SK-N-SH (cell line): ENCODE measurements around the gene YTHDF1. TPM values are rescaled to one million over a fixed set of nuclear protein-coding genes. Genes with fewer than 3 reads are reported as not detected.

ENCODE experiments used
- CTCF ChIA-PET: fragments of 300-600, 350-600 bp; formaldehyde crosslinking; extraction: SDS; loops from one replicate; lab custom pipeline; 2021; lab: Yijun Ruan, JAX
- POLR2A ChIA-PET: fragments of 350-600 bp; sonication (Branson Sonifier 250); formaldehyde crosslinking; extraction: SDS; loops from one replicate; lab custom pipeline; 2020; ENCODE audit warnings: antibody characterized with exemption, inconsistent platforms; lab: Yijun Ruan, JAX
- DNase-seq: peaks from one replicate; pipeline ENCODE4 v3.0.0; 2012
- H2AFZ ChIP-seq: fragments of 200-600 bp; sonication (generic); 2 replicates; pipeline ENCODE4 v1.8.1; 2016; ENCODE audit warnings: antibody characterized with exemption, mild to moderate bottlenecking, low read depth
- H3F3A ChIP-seq: fragments of 200-600 bp; sonication (generic); replicated peaks from 2 replicates; pipeline ENCODE3; 2016; ENCODE audit warnings: antibody characterized with exemption, mild to moderate bottlenecking; ENCODE audit not compliant: insufficient read depth
- H3K27ac ChIP-seq, 2 experiments: fragments of 200-500 bp in 1 of 2; fragments of 200-600 bp in 1 of 2; sonication (Bioruptor generic) in 1 of 2; sonication (generic), shearing (Covaris generic) in 1 of 2; 2 replicates each; pipeline versions ENCODE4 v1.5.1 to v1.6.1; 2014 to 2016; ENCODE audit warnings: low read depth in 2 of 2, inconsistent platforms in 1 of 2, low read length in 1 of 2, mild to moderate bottlenecking in 1 of 2, mixed read lengths in 1 of 2
- H3K27me3 ChIP-seq: fragments of 200-600 bp; sonication (generic), shearing (Covaris generic); 2 replicates; pipeline ENCODE4 v1.6.1; 2016; ENCODE audit warnings: mixed run types; ENCODE audit not compliant: insufficient read depth
- H3K36me3 ChIP-seq, 2 experiments: fragments of 200-500 bp in 1 of 2; fragments of 200-600 bp in 1 of 2; sonication (Bioruptor generic) in 1 of 2; sonication (generic) in 1 of 2; replicated peaks in 1 of 2; 2 replicates each; pipeline versions ENCODE3 to v1.5.1; 2014 to 2016; ENCODE audit warnings: low read length in 1 of 2, mild to moderate bottlenecking in 1 of 2; ENCODE audit not compliant: insufficient read depth in 2 of 2, control insufficient read depth in 1 of 2
- H3K4me1 ChIP-seq, 2 experiments: fragments of 200-500 bp in 1 of 2; fragments of 200-600 bp in 1 of 2; sonication (Bioruptor generic) in 1 of 2; sonication (generic), shearing (Covaris generic) in 1 of 2; 2 replicates each; pipeline versions ENCODE4 v1.5.1 to v1.6.1; 2014 to 2016; ENCODE audit warnings: low read depth in 1 of 2, low read length in 1 of 2, mixed run types in 1 of 2; ENCODE audit not compliant: insufficient read depth in 2 of 2, control insufficient read depth in 1 of 2
- H3K4me2 ChIP-seq: fragments of 200-600 bp; sonication (generic), shearing (Covaris generic); 2 replicates; pipeline ENCODE4 v1.6.1; 2017; ENCODE audit warnings: mixed run types
- H3K4me3 ChIP-seq, 2 experiments: fragments of 200-500 bp in 1 of 2; fragments of 200-600 bp in 1 of 2; sonication (Bioruptor generic) in 1 of 2; sonication (generic), shearing (Covaris generic) in 1 of 2; 2 replicates each; pipeline versions ENCODE4 v1.5.1 to v1.8.1; 2014 to 2016; ENCODE audit warnings: low read depth in 2 of 2, inconsistent platforms in 1 of 2, low read length in 1 of 2, mild to moderate bottlenecking in 1 of 2, mixed read lengths in 1 of 2, moderate library complexity in 1 of 2
- H3K79me2 ChIP-seq: fragments of 200-600 bp; sonication (generic); 2 replicates; pipeline ENCODE4 v1.8.1; 2017; ENCODE audit warnings: mild to moderate bottlenecking; ENCODE audit not compliant: insufficient read depth
- H3K9ac ChIP-seq: fragments of 200-600 bp; sonication (generic); 2 replicates; pipeline ENCODE4 v1.6.1; 2017; ENCODE audit warnings: mixed run types
- H3K9me2 ChIP-seq: fragments of 200-600 bp; sonication (generic); 2 replicates; pipeline ENCODE4 v1.6.1; 2017; ENCODE audit warnings: mixed run types
- H3K9me3 ChIP-seq: fragments of 200-600 bp; sonication (generic); 2 replicates; pipeline ENCODE4 v1.6.1; 2017; ENCODE audit warnings: mixed run types, mild to moderate bottlenecking, moderate library complexity
- H4K20me1 ChIP-seq: fragments of 200-600 bp; sonication (generic); 2 replicates; pipeline ENCODE4 v1.6.1; 2017; ENCODE audit warnings: mild to moderate bottlenecking, mixed run types; ENCODE audit not compliant: insufficient read depth
- CHD2 ChIP-seq: fragments of 150-350 bp; IDR thresholded peaks from 2 replicates; pipeline ENCODE4 v1.6.1; 2018; ENCODE audit warnings: low read length; ENCODE audit not compliant: partially characterized antibody
- ELF1 ChIP-seq: IDR thresholded peaks from 2 replicates; pipeline ENCODE4 v1.4.0; 2012
- FOXJ3 ChIP-seq: sonication (generic); formaldehyde crosslinking; IDR thresholded peaks from 2 replicates; pipeline ENCODE4 v1.5.1; 2020; ENCODE audit warnings: mild to moderate bottlenecking, missing genetic modification reagents
- FOXM1 ChIP-seq: IDR thresholded peaks from 2 replicates; pipeline ENCODE4 v1.4.0; 2012; ENCODE audit warnings: low read depth, mild to moderate bottlenecking
- MEF2A ChIP-seq: IDR thresholded peaks from 2 replicates; pipeline ENCODE4 v1.4.0; 2012; ENCODE audit warnings: low read depth, borderline replicate concordance
- NFIC ChIP-seq: IDR thresholded peaks from 2 replicates; pipeline ENCODE4 v1.4.0; 2012; ENCODE audit warnings: borderline replicate concordance
- NRF1 ChIP-seq: IDR thresholded peaks from 2 replicates; pipeline ENCODE4 v1.6.1; 2012; ENCODE audit warnings: low read depth, mild to moderate bottlenecking, low read length
- RCOR1 ChIP-seq: fragments of 150-350 bp; IDR thresholded peaks from 2 replicates; pipeline ENCODE4 v1.6.1; 2017; ENCODE audit warnings: antibody characterized with exemption, low read length
- TCF12 ChIP-seq: IDR thresholded peaks from 2 replicates; pipeline ENCODE4 v1.4.0; 2012
- YY1 ChIP-seq: IDR thresholded peaks from 2 replicates; pipeline ENCODE4 v1.4.0; 2012; ENCODE audit warnings: low read depth, mild to moderate bottlenecking
- WGBS: methylation state at CpG from one replicate; pipeline ENCODE4 v1.1.6; 2017; ENCODE audit warnings: low lambda C conversion rate; 5-methylcytosine and 5-hydroxymethylcytosine counted together
- polyA plus RNA-seq, 3 experiments: library from polyadenylated mRNA; depleted of rRNA; stranded (reverse); fragments of >200 nt; gene quantifications; 2 replicates each; pipeline ENCODE4 v1.2.3, GENCODE V29; 2012
- small RNA-seq, 7 experiments: library from RNA; depleted of rRNA; stranded (forward); fragments of <200 nt; gene quantifications; one replicate each; pipeline ENCODE3, GENCODE V24; 2012
- TF ChIP-seq, protein P1 (sequence below): IDR thresholded peaks from 2 replicates; pipeline ENCODE4 v1.4.0; 2012; ENCODE audit warnings: low read depth, borderline replicate concordance
- TF ChIP-seq, protein P2 (sequence below): IDR thresholded peaks from 2 replicates; pipeline ENCODE4 v1.4.0; 2012; ENCODE audit warnings: low read depth

Gene YTHDF1
- polyA plus RNA-seq, 1 of the 3 experiments (the other 2 are of a cell fraction), result 17.0 TPM

DNA sequence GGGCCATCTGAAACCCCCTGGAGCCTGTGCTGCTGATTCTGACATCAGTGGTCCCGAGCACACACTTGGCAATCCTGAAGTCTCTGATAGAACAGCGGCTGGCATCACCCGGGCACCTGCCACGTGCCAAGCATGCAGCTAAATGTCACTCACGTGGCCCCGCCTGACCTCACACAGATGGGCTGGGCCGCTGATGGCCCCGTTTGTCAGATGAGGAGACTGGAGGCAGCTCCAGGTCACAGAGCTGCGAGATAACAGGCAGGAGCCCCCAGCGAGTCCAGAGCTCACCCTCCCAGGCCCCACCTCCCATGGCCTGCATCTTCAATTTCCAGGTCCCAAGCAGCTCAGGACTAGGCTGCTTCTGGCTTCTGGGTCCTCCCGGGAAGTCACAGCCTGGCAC is 67.2 kb downstream of the YTHDF1 start:
- Histone ChIP-seq H3K36me3 (no peaks in the 10 kb centered on the region), H3K79me2 (no peaks in the 10 kb centered on the region), H3K4me2 (no peak overlapping the region), H3K27me3 (peaks cover 36% of the 10 kb centered on the region), H3F3A (no peaks in the 10 kb centered on the region), H3K9ac (no peak overlapping the region), H3K27ac (no peak overlapping the region), H3K9me3 (peaks cover 15% of the 10 kb centered on the region), H3K4me3 (no peak overlapping the region), H2AFZ (no peak overlapping the region), H4K20me1 (no peaks in the 10 kb centered on the region), H3K4me1 (no peaks in the 10 kb centered on the region), H3K9me2 (no peaks in the 10 kb centered on the region)
- ChIA-PET CTCF (interaction anchor here (1.4 to 1.6 kb wide), 2 partner anchors 31 to 75 kb away, joined by 3 to 4 read pairs; no protein-coding TSS in a partner anchor), POLR2A (no interaction called here)
- TF ChIP-seq TCF12 (no peak), CHD2 (no peak)
- no peak for DNase-seq
- 40% methylated on average over 1 of the region's 11 CpGs for WGBS

DNA sequence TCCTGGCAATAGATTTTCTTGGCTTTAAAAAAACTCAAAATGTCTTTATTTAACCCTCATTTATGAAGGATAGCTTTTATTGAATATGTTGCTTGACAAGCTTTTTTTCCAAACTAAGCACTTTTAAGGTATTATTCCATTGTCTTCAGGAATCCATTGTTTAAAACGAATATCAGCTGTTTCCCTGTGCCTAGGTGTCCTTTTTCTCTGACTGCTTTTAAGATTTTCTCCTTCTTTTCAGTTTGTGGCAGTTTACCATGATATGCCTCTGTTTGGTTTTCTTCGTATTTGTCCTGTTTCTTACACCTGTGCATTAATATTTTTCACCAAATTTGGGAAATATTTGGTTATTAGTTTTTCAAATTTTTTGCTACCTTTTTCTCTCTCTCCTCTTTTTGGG is 68.4 kb downstream of the YTHDF1 start:
- Histone ChIP-seq H3K9me3 (peaks cover 15% of the 10 kb centered on the region), H2AFZ (no peak overlapping the region), H3K27ac (no peak overlapping the region), H3K79me2 (no peaks in the 10 kb centered on the region), H3K27me3 (peaks cover 24% of the 10 kb centered on the region), H3K9ac (no peak overlapping the region), H3K9me2 (no peaks in the 10 kb centered on the region), H3K36me3 (no peaks in the 10 kb centered on the region), H3F3A (no peaks in the 10 kb centered on the region), H4K20me1 (no peaks in the 10 kb centered on the region), H3K4me1 (no peaks in the 10 kb centered on the region), H3K4me3 (no peak overlapping the region), H3K4me2 (no peak overlapping the region)
- WGBS, result 3% methylated on average over 2 of the region's 2 CpGs
- ChIA-PET CTCF (no interaction called here), POLR2A (no interaction called here)
- TF ChIP-seq MEF2A (no peak), ELF1 (no peak), FOXJ3 (CRISPR knock-in tag) (no peak), NRF1 (no peak), YY1 (no peak), RCOR1 (no peak), FOXM1 (no peak), NFIC (no peak)
- TF ChIP-seq, protein P1, sequence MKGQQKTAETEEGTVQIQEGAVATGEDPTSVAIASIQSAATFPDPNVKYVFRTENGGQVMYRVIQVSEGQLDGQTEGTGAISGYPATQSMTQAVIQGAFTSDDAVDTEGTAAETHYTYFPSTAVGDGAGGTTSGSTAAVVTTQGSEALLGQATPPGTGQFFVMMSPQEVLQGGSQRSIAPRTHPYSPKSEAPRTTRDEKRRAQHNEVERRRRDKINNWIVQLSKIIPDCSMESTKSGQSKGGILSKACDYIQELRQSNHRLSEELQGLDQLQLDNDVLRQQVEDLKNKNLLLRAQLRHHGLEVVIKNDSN, result no peak
- TF ChIP-seq, protein P2, sequence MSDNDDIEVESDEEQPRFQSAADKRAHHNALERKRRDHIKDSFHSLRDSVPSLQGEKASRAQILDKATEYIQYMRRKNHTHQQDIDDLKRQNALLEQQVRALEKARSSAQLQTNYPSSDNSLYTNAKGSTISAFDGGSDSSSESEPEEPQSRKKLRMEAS, result no peak
- no peak for DNase-seq

Small RNAs within 50 kb of the gene (small RNA-seq; reads per million reads assigned to genes)
- gene MIR124-3, result 0 reads per million in 7 experiments
- 0 to 2.6 (median 0) reads per million in 7 experiments for gene MIR3196

Other genes starting within 250 kb of the YTHDF1 start
- not detected in 2 replicates for gene BHLHE23, start 209.2 kb downstream of the YTHDF1 start, polyA plus RNA-seq (2012; rRNA removed)
- gene BIRC7, start 19.8 kb upstream of the YTHDF1 start, polyA plus RNA-seq (2012; rRNA removed), result not detected in 2 replicates
- gene NKAIN4, start 38.3 kb upstream of the YTHDF1 start, polyA plus RNA-seq (2012; rRNA removed), result not detected in 2 replicates
- 72.7 and 77.0 TPM in 2 replicates for gene ARFGAP1, start 56.7 kb upstream of the YTHDF1 start, polyA plus RNA-seq (2012; rRNA removed)
- not detected in 2 replicates for gene COL20A1, start 77.1 kb upstream of the YTHDF1 start, polyA plus RNA-seq (2012; rRNA removed)
- not detected in 2 replicates for gene CHRNA4, start 145.2 kb upstream of the YTHDF1 start, polyA plus RNA-seq (2012; rRNA removed)